Body of pancreas (tissue), 4 donors: Measurements from ENCODE around the gene SDE2. TPM values are rescaled to one million over a fixed set of nuclear protein-coding genes. Genes with fewer than 3 reads are reported as not detected.

Source experiments
- ATAC-seq: fragments of 150-250 bp; one replicate; pipeline ENCODE4 v1.9.1; 2016
- DNase-seq, 4 donors: peaks; one replicate each; pipeline ENCODE4 v3.0.0-alpha.2; 2019
- H3K27ac ChIP-seq, 4 donors: fragments of 200-600 bp; sonication (generic); 1 replicate in 3 of 4; 2 replicates in 1 of 4; pipeline versions ENCODE4 v1.5.1 to v1.6.1; 2016 to 2019; ENCODE audit warnings: mild to moderate bottlenecking in 1 of 4, mixed read lengths in 1 of 4, moderate library complexity in 1 of 4
- H3K27me3 ChIP-seq, 2 donors: fragments of 200-600 bp; sonication (generic); one replicate each; pipeline ENCODE4 v1.6.0; 2016; ENCODE audit warnings: mild to moderate bottlenecking in 1 of 2
- H3K36me3 ChIP-seq, 2 donors: fragments of 200-600 bp; sonication (generic); replicated peaks in 1 of 2; 2 replicates each; pipeline ENCODE4 v1.5.1; 2016; ENCODE audit warnings: low read depth in 2 of 2; ENCODE audit not compliant: insufficient read depth in 1 of 2
- H3K4me1 ChIP-seq: fragments of 200-600 bp; sonication (generic); one replicate; pipeline ENCODE4 v1.6.0; 2016
- H3K4me3 ChIP-seq, 2 donors: fragments of 200-600 bp; sonication (generic); 1 replicate in 1 of 2; 2 replicates in 1 of 2; pipeline ENCODE4 v1.5.1; 2016 to 2019
- H3K9me3 ChIP-seq, 3 donors: fragments of 200-600 bp; sonication (generic); 1 replicate in 2 of 3; 2 replicates in 1 of 3; pipeline ENCODE4 v1.5.1; 2016
- CTCF ChIP-seq, 7 experiments: fragments of 450-650 bp in 4 of 7; fragments of 200-600 bp in 3 of 7; sonication (generic) in 3 of 7; IDR thresholded peaks; one replicate each; pipeline ENCODE4 v1.5.1; 2016 to 2019; ENCODE audit warnings: antibody characterized with exemption in 7 of 7
- POLR2A ChIP-seq, 3 donors: fragments of 450-650 bp; IDR thresholded peaks; one replicate each; pipeline ENCODE4 v1.6.1; 2016; ENCODE audit warnings: antibody characterized with exemption in 3 of 3, mild to moderate bottlenecking in 2 of 3
- WGBS, 2 donors: methylation state at CpG; one replicate each; pipeline ENCODE4 v1.1.5; 2017; 5-methylcytosine and 5-hydroxymethylcytosine counted together
- intact Hi-C: fragments of 100-400 bp; cut with DNase I; formaldehyde crosslinking; loops from one replicate; pipeline ENCODE4 v1.15.1; 2023
- total RNA-seq, 2 donors: library from RNA; depleted of rRNA; stranded (reverse); fragments of >200 nt; gene quantifications; one replicate each; pipeline ENCODE4 v1.1.0, GENCODE V29; 2016

The SDE2 gene
- 10 to 100 TPM; 11.9 to 13.7 TPM for total RNA-seq

GRCh38 chr1:225999227-225999911 is at the start of gene SDE2:
Gene SDE2 (minus strand): TSS chr1:225999343. CDS start chr1:225999312, 31 bp downstream.
- Histone ChIP-seq H3K4me1 (peaks cover 60% of the 10 kb centered on the region), H3K36me3 (no peaks in the 10 kb centered on the region), H3K27ac (peak within 1 kb of the TSS; percentile 96 to 98 (median 96)), H3K9me3 (no peaks in the 10 kb centered on the region), H3K4me3 (peak within 1 kb of the TSS; percentile 34 to 91), H3K27me3 (no peaks in the 10 kb centered on the region)
- intact Hi-C loops: no loop called here
- peak in 1 of 7 experiments; percentile 18 for TF ChIP-seq CTCF (IDR thresholded peaks at IDR 0.05)
- TF ChIP-seq POLR2A (IDR thresholded peaks at IDR 0.05): peak; percentile 97 to 100 (median 100)
- WGBS, 2 donors: 0 to 1% methylated on average over 4 to 53 of the region's 53 CpGs
- DNase-seq (peak; percentile 100), ATAC-seq (peak; percentile 96)

GRCh38 chr1:226048886-226049285 is 49.7 kb upstream of the SDE2 start:
- Histone ChIP-seq H3K9me3 (no peaks in the 10 kb centered on the region), H3K27ac (no peak overlapping the region), H3K27me3 (no peaks in the 10 kb centered on the region), H3K4me3 (no peak overlapping the region), H3K4me1 (peaks cover 5% of the 10 kb centered on the region), H3K36me3 (peaks cover 0 to 2% of the 10 kb centered on the region in 2 donors)
- TF ChIP-seq CTCF (IDR thresholded peaks at IDR 0.05): no peak
- TF ChIP-seq POLR2A (IDR thresholded peaks at IDR 0.05): no peak
- intact Hi-C loops: no loop called here
- WGBS, 2 donors: 90 to 91% methylated on average over 1 of the region's 1 CpG
- ATAC-seq (no peak), DNase-seq (no peak)

GRCh38 chr1:226047495-226047894 is 48.4 kb upstream of the SDE2 start:
- TF ChIP-seq POLR2A (IDR thresholded peaks at IDR 0.05) (no peak), CTCF (IDR thresholded peaks at IDR 0.05) (no peak)
- Histone ChIP-seq H3K4me1 (peaks cover 5% of the 10 kb centered on the region), H3K36me3 (peaks cover 0 to 2% of the 10 kb centered on the region in 2 donors), H3K9me3 (no peaks in the 10 kb centered on the region), H3K4me3 (no peak overlapping the region), H3K27ac (peak overlapping the region in 2 of 4 donors; percentile 41 to 54), H3K27me3 (no peaks in the 10 kb centered on the region)
- intact Hi-C loops: no loop called here
- 0 to 10% methylated on average over 1 of the region's 1 CpG for WGBS, 2 donors
- peak; percentile 45 for ATAC-seq
- peak in 1 of 4 donors; percentile 19 for DNase-seq

GRCh38 chr1:226046240-226046639 is 47.1 kb upstream of the SDE2 start:
- H3K36me3 ChIP-seq: no peaks in the 10 kb centered on the region
- H3K27ac ChIP-seq: no peak overlapping the region
- intact Hi-C loops: no loop called here
- H3K4me1 ChIP-seq: peaks cover 5% of the 10 kb centered on the region
- WGBS, 2 donors: 88 to 93% methylated on average over 6 of the region's 6 CpGs
- TF ChIP-seq POLR2A (IDR thresholded peaks at IDR 0.05): no peak
- TF ChIP-seq CTCF (IDR thresholded peaks at IDR 0.05): no peak
- no peaks in the 10 kb centered on the region for H3K9me3 ChIP-seq
- no peak for DNase-seq
- ATAC-seq: no peak
- H3K27me3 ChIP-seq: no peaks in the 10 kb centered on the region
- H3K4me3 ChIP-seq: no peak overlapping the region
